Neural progenitor cell (in vitro differentiated cells): ENCODE measurements around the gene MSANTD4. TPM values are rescaled to one million over a fixed set of nuclear protein-coding genes. Genes with fewer than 3 reads are reported as not detected.
A peak's percentile ranks its signal among the peaks of the same experiment; 100 is the strongest.

Experiments used
- DNase-seq: peaks from one replicate; pipeline ENCODE4 v3.0.0-alpha.2; 2016; ENCODE audit warnings: low spot score
- H2AFZ ChIP-seq: fragments of 200-600 bp; sonication (generic); replicated peaks from 2 replicates; pipeline ENCODE4 v1.6.1; 2016; ENCODE audit warnings: antibody characterized with exemption
- H3F3A ChIP-seq: fragments of 200-600 bp; sonication (generic); 2 replicates; pipeline ENCODE4 v1.6.1; 2016; ENCODE audit warnings: antibody characterized with exemption, low read depth
- H3K27ac ChIP-seq: fragments of 200-600 bp; sonication (generic); 2 replicates; pipeline ENCODE4 v1.5.1; 2016; ENCODE audit warnings: mild to moderate bottlenecking
- H3K27me3 ChIP-seq: fragments of 200-600 bp; sonication (generic); 2 replicates; pipeline ENCODE4 v1.6.1; 2016; ENCODE audit warnings: mild to moderate bottlenecking, moderate library complexity
- H3K36me3 ChIP-seq: fragments of 200-600 bp; sonication (generic); 2 replicates; pipeline ENCODE4 v1.5.1; 2016
- H3K4me1 ChIP-seq: fragments of 200-600 bp; sonication (generic); 2 replicates; pipeline ENCODE4 v1.6.1; 2016; ENCODE audit warnings: mixed run types
- H3K4me2 ChIP-seq: fragments of 200-600 bp; sonication (generic); 2 replicates; pipeline ENCODE4 v1.6.1; 2016
- H3K4me3 ChIP-seq: fragments of 200-600 bp; sonication (generic); 2 replicates; pipeline ENCODE4 v1.5.1; 2016
- H3K79me2 ChIP-seq: fragments of 200-600 bp; sonication (generic); 2 replicates; pipeline ENCODE4 v1.6.1; 2016; ENCODE audit warnings: low read depth
- H3K9ac ChIP-seq: fragments of 200-600 bp; sonication (generic); 2 replicates; pipeline ENCODE4 v1.6.1; 2016
- H3K9me3 ChIP-seq: fragments of 200-600 bp; sonication (generic); 2 replicates; pipeline ENCODE4 v1.5.1; 2016; ENCODE audit warnings: low read depth
- H4K20me1 ChIP-seq: fragments of 200-600 bp; sonication (generic); 2 replicates; pipeline ENCODE4 v1.6.1; 2016; ENCODE audit warnings: low read depth
- H3K27ac Mint-ChIP-seq: 3 replicates; pipeline ENCODE4 v1.8.0; 2021; ENCODE audit warnings: mixed read lengths
- H3K27me3 Mint-ChIP-seq: 2 replicates; pipeline ENCODE4 v1.8.0; 2022; ENCODE audit warnings: low read depth, mild to moderate bottlenecking, inconsistent platforms, moderate library complexity, mixed read lengths; ENCODE audit not compliant: insufficient read depth
- H3K36me3 Mint-ChIP-seq: 3 replicates; pipeline ENCODE4 v1.8.0; 2021; ENCODE audit warnings: mixed read lengths
- H3K4me1 Mint-ChIP-seq: 3 replicates; pipeline ENCODE4 v1.8.0; 2021; ENCODE audit warnings: mixed read lengths
- H3K4me3 Mint-ChIP-seq: 3 replicates; pipeline ENCODE4 v1.8.0; 2021; ENCODE audit warnings: mild to moderate bottlenecking, moderate library complexity, mixed read lengths
- H3K9me3 Mint-ChIP-seq: 3 replicates; pipeline ENCODE4 v1.8.0; 2020; ENCODE audit warnings: mixed read lengths
- CTCF ChIP-seq: fragments of 200-600 bp; sonication (generic); IDR thresholded peaks from 2 replicates; pipeline ENCODE4 v1.5.1; 2017; ENCODE audit warnings: antibody characterized with exemption, mild to moderate bottlenecking
- EZH2 ChIP-seq: fragments of 200-600 bp; sonication (generic); IDR thresholded peaks from 2 replicates; pipeline ENCODE4 v1.6.1; 2017; ENCODE audit warnings: antibody characterized with exemption, mild to moderate bottlenecking, moderate library complexity
- EZH2phosphoT487 ChIP-seq: fragments of 200-600 bp; sonication (generic); IDR thresholded peaks from 2 replicates; pipeline ENCODE4 v1.6.1; 2017; ENCODE audit warnings: antibody characterized with exemption
- small RNA-seq: library from RNA; depleted of rRNA; stranded (forward); fragments of <200 nt; gene quantifications from one replicate; pipeline ENCODE3, GENCODE V24; 2015
- total RNA-seq: library from RNA; depleted of rRNA; stranded (reverse); fragments of >200 nt; gene quantifications from 2 replicates; pipeline ENCODE4 v1.2.3, GENCODE V29; 2015; ENCODE audit warnings: low replicate concordance

The MSANTD4 gene
- total RNA-seq, 1 donor from 2014 or later = 40.3 TPM

DNA sequence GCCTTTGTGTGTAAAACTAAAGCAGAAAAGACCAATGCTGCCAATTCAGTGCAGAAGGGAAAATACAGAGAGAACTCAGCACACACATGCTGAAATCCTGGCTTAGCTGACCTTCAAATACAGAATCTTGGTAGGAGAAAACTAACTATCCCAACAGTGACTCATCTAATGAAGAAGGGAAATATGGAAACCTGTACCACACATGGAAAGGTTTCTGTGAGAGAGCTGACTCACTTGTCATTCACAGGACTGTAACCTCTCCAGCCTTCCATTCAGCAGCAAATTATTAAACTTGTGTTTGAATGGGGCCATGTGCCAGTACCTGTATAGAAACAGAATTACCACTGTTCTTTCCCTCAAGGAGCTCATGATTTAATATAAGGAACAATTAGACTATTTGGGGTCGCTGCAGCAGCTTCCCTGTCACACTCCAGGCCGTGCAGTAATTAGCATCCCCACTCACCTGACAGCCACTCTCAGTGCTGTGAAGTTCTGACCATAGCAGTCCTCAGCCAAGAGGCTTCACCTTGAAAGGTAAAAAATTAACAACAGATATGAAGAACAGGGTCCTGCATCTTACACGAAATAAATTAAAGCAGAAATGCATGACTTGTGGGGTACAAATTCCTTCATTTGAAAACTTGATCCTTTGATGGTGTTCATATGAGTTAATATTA is 53.9 kb downstream of the MSANTD4 start:
- Histone ChIP-seq H3K9me3 (no peaks in the 10 kb centered on the region), H3K9ac (no peak overlapping the region), H3K36me3 (no peaks in the 10 kb centered on the region), H3K79me2 (no peaks in the 10 kb centered on the region), H3K4me3 (no peak overlapping the region), H2AFZ (no peak overlapping the region), H3K27ac (no peak overlapping the region), H3K27me3 (no peaks in the 10 kb centered on the region), H3F3A (no peaks in the 10 kb centered on the region), H3K4me1 (no peaks in the 10 kb centered on the region), H4K20me1 (no peaks in the 10 kb centered on the region), H3K4me2 (no peak overlapping the region)
- Mint-ChIP-seq H3K27ac (no peak overlapping the region), H3K4me3 (no peak overlapping the region), H3K27me3 (no peaks in the 10 kb centered on the region), H3K9me3 (no peaks in the 10 kb centered on the region), H3K4me1 (no peaks in the 10 kb centered on the region), H3K36me3 (no peaks in the 10 kb centered on the region)
- DNase-seq = no peak
- TF ChIP-seq EZH2phosphoT487 (no peak), CTCF (no peak), EZH2 (no peak)

DNA sequence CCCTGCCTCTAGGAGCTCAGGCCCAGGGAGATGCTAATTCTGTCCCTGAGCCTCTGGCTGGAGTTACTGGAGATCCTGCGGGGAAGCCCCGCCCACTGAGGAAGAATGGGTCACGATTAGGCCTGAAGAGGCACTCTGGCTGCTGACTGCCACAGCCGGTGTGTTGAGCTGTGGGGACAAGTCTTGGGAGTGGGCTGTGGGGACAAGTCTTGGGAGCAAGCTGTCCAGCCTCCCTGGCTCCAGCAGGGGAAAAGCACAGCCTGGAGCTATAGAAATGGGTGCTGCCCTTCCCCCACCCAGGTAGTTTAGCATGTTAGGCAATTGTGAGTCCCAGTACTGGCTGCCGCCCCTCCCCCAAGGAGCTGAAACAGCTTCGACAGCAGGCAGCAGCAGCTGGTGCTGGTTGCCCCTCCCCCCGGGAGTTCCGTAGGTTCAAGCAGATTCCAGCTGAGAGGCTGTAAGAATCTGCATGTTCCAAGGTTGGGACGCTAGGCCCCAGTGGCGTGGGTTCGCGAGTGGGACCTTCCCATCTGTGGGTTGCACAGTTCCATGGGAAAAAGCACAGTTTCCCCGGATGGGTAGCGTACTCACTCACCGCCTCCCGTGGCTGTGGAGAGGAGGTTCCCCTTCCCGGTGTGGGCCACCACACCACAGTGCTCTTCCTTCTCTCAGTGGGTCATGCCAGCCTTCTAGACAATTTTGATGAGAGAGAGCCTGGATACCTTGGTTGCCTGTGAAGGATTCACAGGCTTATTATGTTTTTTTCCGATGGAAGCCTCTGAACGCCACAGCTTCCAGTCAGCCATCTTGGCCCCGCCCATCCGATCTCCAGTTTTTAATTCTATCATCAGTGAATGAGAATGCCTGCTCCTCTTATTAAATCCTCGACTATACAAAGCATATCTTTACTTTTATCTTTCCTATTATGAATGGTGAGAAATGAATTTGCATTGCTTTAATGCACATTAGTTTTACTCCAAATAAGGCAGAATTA is 61.5 kb downstream of the MSANTD4 start:
- no peaks in the 10 kb centered on the region for H3K27me3 Mint-ChIP-seq
- DNase-seq = peak; percentile 39

More for the DNA sequence above, 61.5 kb downstream of the MSANTD4 start:
- Histone ChIP-seq H3K36me3 (no peaks in the 10 kb centered on the region), H3K4me3 (no peak overlapping the region), H3K4me1 (no peaks in the 10 kb centered on the region), H3K9ac (no peak overlapping the region), H3K27me3 (no peaks in the 10 kb centered on the region), H3K9me3 (no peaks in the 10 kb centered on the region), H3K79me2 (no peaks in the 10 kb centered on the region), H3K4me2 (no peak overlapping the region), H2AFZ (peak overlapping the region; percentile 60), H3K27ac (no peak overlapping the region), H3F3A (no peaks in the 10 kb centered on the region), H4K20me1 (no peaks in the 10 kb centered on the region)
- Mint-ChIP-seq H3K4me3 (no peak overlapping the region), H3K4me1 (peaks cover 7% of the 10 kb centered on the region), H3K36me3 (peaks cover 6% of the 10 kb centered on the region), H3K27ac (peak overlapping the region; percentile 26), H3K9me3 (peaks cover 27% of the 10 kb centered on the region)
- no peak for TF ChIP-seq CTCF
- no peak for TF ChIP-seq EZH2
- TF ChIP-seq EZH2phosphoT487 = no peak

Small RNA genes lying within 50 kb of the gene (small RNA-seq; reads per million reads assigned to genes)
- gene RNU6-277P = not detected

Other genes starting within 250 kb of the MSANTD4 start
- gene KBTBD3, start 55.1 kb upstream of the MSANTD4 start, total RNA-seq = 4.9 and 6.9 TPM in 2 replicates
- gene AASDHPPT, start 55.4 kb upstream of the MSANTD4 start, total RNA-seq = 84.3 and 127 TPM in 2 replicates